Psoas muscle (tissue), 8 donors: ENCODE results near the gene JMJD4. TPM values are rescaled to one million over a fixed set of nuclear protein-coding genes. Genes with fewer than 3 reads are reported as not detected.
A peak's percentile ranks its signal among the peaks of the same experiment; 100 is the strongest.

Experiments
- ATAC-seq, 4 donors: fragments of 200-7000 bp; cut with Tn5 transposase; one replicate each; pipeline ENCODE4 v1.9.1; 2020; ENCODE audit warnings: moderate library complexity in 3 of 4, mild to moderate bottlenecking in 2 of 4
- DNase-seq, 2 donors: peaks; one replicate each; pipeline ENCODE4 v3.0.0-alpha.2; 2020
- H3K27ac ChIP-seq: fragments of 200-600 bp; one replicate; pipeline ENCODE4 v1.8.0; 2022
- H3K27me3 ChIP-seq, 3 donors: fragments of 200-600 bp in 1 of 3; one replicate each; pipeline versions ENCODE4 v1.6.1 to v1.8.0; 2013 to 2022; ENCODE audit warnings: low read length in 2 of 3, mild to moderate bottlenecking in 2 of 3, moderate library complexity in 1 of 3; ENCODE audit not compliant: insufficient read depth in 3 of 3
- H3K36me3 ChIP-seq, 2 donors: fragments of 200-600 bp in 1 of 2; one replicate each; pipeline versions ENCODE4 v1.6.1 to v1.8.0; 2013 to 2022; ENCODE audit warnings: low read depth in 1 of 2, mild to moderate bottlenecking in 1 of 2, moderate library complexity in 1 of 2; ENCODE audit not compliant: insufficient read depth in 1 of 2
- H3K4me1 ChIP-seq: fragments of 200-600 bp; one replicate; pipeline ENCODE4 v1.8.0; 2022
- H3K4me3 ChIP-seq: fragments of 200-600 bp; one replicate; pipeline ENCODE4 v1.8.0; 2022; ENCODE audit warnings: mild to moderate bottlenecking
- H3K9me3 ChIP-seq: fragments of 200-600 bp; one replicate; pipeline ENCODE4 v1.8.0; 2022
- WGBS, 3 donors: extraction: QIAGEN DNeasy Blood & Tissue Kit; methylation state at CpG; one replicate each; pipeline versions ENCODE4 v1.1.6 to v1.1.7; 2013; 5-methylcytosine and 5-hydroxymethylcytosine counted together
- intact Hi-C, 2 donors: fragments of 100-400 bp; cut with DNase I; formaldehyde crosslinking; loops; one replicate each; pipeline versions ENCODE4 v1.11.0 to v1.14.2; 2022
- long read RNA-seq, 2 donors: library from polyadenylated mRNA; unstranded; transcript quantifications; one replicate each; pipeline ENCODE4 v2.0.0, GENCODE V29; 2021
- polyA plus RNA-seq, 3 donors: library from polyadenylated mRNA; stranded (reverse); fragments of 200-250 nt; gene quantifications; one replicate each; pipeline ENCODE4 v1.2.3, GENCODE V29; 2013
- total RNA-seq, 4 donors: library from RNA; stranded (reverse); fragmentation: NEBNext Ultra II Directional in 2 of 4; extraction: Animal tissue kit (Norgen Biotek cat#: 25700) in 2 of 4; gene quantifications; one replicate each; pipeline versions ENCODE4 v1.2.1 to v1.2.4, GENCODE V29; 2021 to 2023
- TF ChIP-seq, protein P1 (sequence below): fragments of 200-600 bp; IDR thresholded peaks from one replicate; pipeline ENCODE4 v1.8.0; 2022; ENCODE audit warnings: antibody characterized with exemption
- donor health status: healthy with polysubstance abuse.
- donor health status: DM: no; HTN: no; CAD: no; lungs with moderate emphysema.
- donor health status: Bipolar disorder and iron deficiency.
- donor health status: healthy.
- donor health status: DM: yes; HTN: yes; CAD: no.
- donor health status: DM: no; HTN: no; CAD: no.
- donor health status: DM: no; HTN: no; CAD: no.
- donor health status: DM: yes; HTN: yes; CAD: no.

Gene JMJD4, protein sequence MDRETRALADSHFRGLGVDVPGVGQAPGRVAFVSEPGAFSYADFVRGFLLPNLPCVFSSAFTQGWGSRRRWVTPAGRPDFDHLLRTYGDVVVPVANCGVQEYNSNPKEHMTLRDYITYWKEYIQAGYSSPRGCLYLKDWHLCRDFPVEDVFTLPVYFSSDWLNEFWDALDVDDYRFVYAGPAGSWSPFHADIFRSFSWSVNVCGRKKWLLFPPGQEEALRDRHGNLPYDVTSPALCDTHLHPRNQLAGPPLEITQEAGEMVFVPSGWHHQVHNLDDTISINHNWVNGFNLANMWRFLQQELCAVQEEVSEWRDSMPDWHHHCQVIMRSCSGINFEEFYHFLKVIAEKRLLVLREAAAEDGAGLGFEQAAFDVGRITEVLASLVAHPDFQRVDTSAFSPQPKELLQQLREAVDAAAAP
- 10 to 100 TPM in 3 of 4 donors, 1 to 10 TPM in 1; 9.0 to 16.2 (median 14.3) TPM for total RNA-seq
- polyA plus RNA-seq = 10 to 100 TPM; 12.4 to 20.5 (median 15.7) TPM
- long read RNA-seq, donor 1, transcript JMJD4-201 (6 exons, 2,595 nt) = major isoform, 9 of 18 reads
- long read RNA-seq, donor 1, partial matches to known transcripts = 4 of 18 reads
- long read RNA-seq, donor 1, other reads (novel, unspliced or antisense) = 5 of 18 reads
- long read RNA-seq, donor 2, transcript JMJD4-201 (6 exons, 2,595 nt) = major isoform, 23 of 59 reads
- long read RNA-seq, donor 2, partial matches to known transcripts = 17 of 59 reads
- long read RNA-seq, donor 2, other reads (novel, unspliced or antisense) = 14 of 59 reads

DNA sequence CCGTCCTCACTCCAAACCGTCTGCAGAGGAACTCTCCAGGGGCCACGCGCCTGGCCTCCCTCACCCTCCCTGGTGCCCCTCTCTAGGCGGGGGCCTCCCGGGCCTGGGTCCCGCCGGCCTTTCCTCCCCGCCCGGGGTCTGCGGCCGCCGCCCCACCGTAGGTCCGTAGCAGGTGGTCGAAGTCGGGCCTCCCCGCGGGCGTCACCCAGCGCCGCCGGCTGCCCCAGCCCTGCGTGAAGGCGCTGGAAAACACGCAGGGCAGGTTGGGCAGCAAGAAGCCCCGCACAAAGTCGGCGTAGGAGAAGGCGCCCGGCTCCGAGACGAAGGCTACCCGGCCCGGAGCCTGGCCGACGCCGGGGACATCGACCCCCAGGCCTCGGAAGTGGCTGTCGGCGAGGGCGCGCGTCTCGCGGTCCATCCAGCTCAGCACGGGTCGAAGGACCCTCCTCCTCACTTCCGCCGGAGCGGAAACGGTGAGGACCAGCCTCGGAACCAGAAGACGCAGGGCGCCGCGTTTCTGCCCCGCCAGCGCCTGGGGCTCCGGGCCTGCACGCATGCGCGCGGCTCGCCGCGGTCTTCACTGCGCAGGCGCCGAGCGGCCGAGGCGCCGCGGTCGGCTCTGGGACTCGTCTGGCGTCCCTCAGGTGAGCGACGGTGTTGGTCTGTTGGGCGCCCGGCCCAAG, at the start of gene JMJD4, which contains the start of gene SNAP47:
TSS of gene JMJD4 (minus strand) at position 447 of the 683 bp plus-strand sequence. CDS start at position 418, 29 bp downstream.
TSS of gene SNAP47 (plus strand) at position 580 of the 683 bp plus-strand sequence. CDS start 12,302 bp downstream, outside the sequence.
- TF ChIP-seq, protein P1, sequence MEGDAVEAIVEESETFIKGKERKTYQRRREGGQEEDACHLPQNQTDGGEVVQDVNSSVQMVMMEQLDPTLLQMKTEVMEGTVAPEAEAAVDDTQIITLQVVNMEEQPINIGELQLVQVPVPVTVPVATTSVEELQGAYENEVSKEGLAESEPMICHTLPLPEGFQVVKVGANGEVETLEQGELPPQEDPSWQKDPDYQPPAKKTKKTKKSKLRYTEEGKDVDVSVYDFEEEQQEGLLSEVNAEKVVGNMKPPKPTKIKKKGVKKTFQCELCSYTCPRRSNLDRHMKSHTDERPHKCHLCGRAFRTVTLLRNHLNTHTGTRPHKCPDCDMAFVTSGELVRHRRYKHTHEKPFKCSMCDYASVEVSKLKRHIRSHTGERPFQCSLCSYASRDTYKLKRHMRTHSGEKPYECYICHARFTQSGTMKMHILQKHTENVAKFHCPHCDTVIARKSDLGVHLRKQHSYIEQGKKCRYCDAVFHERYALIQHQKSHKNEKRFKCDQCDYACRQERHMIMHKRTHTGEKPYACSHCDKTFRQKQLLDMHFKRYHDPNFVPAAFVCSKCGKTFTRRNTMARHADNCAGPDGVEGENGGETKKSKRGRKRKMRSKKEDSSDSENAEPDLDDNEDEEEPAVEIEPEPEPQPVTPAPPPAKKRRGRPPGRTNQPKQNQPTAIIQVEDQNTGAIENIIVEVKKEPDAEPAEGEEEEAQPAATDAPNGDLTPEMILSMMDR = no peak
- peak; percentile 92 to 95 (median 94) for ATAC-seq
- H3K4me1 ChIP-seq = peaks cover 29% of the 10 kb centered on the region
- intact Hi-C loops = loop anchor here in 1 of 2 donors (5.0 to 10.0 kb wide), 2 partner anchors 57 to 350 kb away; partner anchors contain the start of gene ARF1
- peak; percentile 91 to 96 for DNase-seq
- 0 to 1% (median 1%) methylated on average over 48 to 83 of the region's 83 CpGs for WGBS, 3 donors
- H3K36me3 ChIP-seq = peaks cover 3 to 28% of the 10 kb centered on the region in 2 donors
- peak within 1 kb of the TSS; percentile 73 for H3K4me3 ChIP-seq
- peak within 1 kb of the TSS; percentile 80 for H3K27ac ChIP-seq
- H3K27me3 ChIP-seq = no peaks in the 10 kb centered on the region
- H3K9me3 ChIP-seq = no peaks in the 10 kb centered on the region

GRCh38 chr1:227782226-227782625, 47.1 kb upstream of the JMJD4 start:
- TF ChIP-seq, protein P1 = no peak
- 92 to 98% (median 94%) methylated on average over 4 of the region's 4 CpGs for WGBS, 3 donors
- H3K4me1 ChIP-seq = peaks cover 16% of the 10 kb centered on the region
- H3K4me3 ChIP-seq = no peak overlapping the region
- H3K27ac ChIP-seq = no peak overlapping the region
- no peaks in the 10 kb centered on the region for H3K9me3 ChIP-seq
- ATAC-seq = no peak
- H3K36me3 ChIP-seq = no peaks in the 10 kb centered on the region
- peak in 1 of 2 donors; percentile 44 for DNase-seq
- intact Hi-C loops = no loop called here
- no peaks in the 10 kb centered on the region for H3K27me3 ChIP-seq

GRCh38 chr1:227781314-227781930, 46.3 kb upstream of the JMJD4 start:
- H3K36me3 ChIP-seq = peaks cover 0 to 2% of the 10 kb centered on the region in 2 donors
- intact Hi-C loops = no loop called here
- H3K4me1 ChIP-seq = peaks cover 8% of the 10 kb centered on the region
- H3K27ac ChIP-seq = no peak overlapping the region
- H3K9me3 ChIP-seq = no peaks in the 10 kb centered on the region
- no peaks in the 10 kb centered on the region for H3K27me3 ChIP-seq
- ATAC-seq = no peak
- 92 to 95% (median 95%) methylated on average over 14 to 15 of the region's 15 CpGs for WGBS, 3 donors
- TF ChIP-seq, protein P1 = no peak
- DNase-seq = peak in 1 of 2 donors; percentile 36
- no peak overlapping the region for H3K4me3 ChIP-seq
